HG03039 (cell line): ENCODE data around the gene SMOC2.
"Not testable (repeated sequence)": the region's sequence is repeated elsewhere in the genome, so short reads cannot be mapped to it uniquely, and the experiment has no call there.

Source experiments
- ATAC-seq: cut with Tn5 transposase; IDR thresholded peaks from one replicate; pipeline ENCODE4 v1.9.1; 2021; ENCODE audit warnings: mild to moderate bottlenecking, moderate library complexity; ENCODE audit not compliant: unreplicated experiment

SMOC2 gene

DNA sequence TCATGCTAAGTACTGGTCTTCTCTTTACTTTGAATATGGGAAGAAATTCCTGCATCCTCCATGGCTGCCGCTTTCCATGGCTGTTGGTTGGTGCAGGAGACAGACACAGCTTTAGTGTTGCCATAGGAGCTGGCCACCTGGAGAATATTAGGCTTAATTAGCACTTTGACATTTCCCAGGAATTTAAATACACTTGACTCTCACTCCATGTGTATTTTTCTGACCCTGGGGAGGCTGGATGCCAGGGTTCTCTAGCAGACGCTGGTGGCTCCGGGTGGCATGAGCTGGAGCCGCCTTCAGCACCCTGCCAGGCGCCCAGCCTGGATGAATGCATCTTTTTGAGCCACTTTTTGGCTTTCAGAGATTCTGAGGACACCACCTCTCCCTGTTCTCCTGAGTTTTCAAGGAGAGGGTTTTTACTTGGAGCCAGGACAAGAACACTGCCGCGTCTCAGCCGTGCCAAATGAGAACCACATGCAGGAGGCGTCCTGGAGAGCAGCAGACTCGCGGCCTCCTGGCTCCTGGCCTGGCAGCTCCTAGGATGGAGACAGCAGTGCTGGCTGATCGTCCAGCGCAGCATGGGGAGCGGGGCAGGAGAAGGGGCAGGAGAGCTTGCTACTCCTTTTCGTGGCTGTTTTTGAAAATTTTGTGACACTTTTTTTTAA, 258.8 kb downstream of the SMOC2 start:
- ATAC-seq, result no peak

DNA sequence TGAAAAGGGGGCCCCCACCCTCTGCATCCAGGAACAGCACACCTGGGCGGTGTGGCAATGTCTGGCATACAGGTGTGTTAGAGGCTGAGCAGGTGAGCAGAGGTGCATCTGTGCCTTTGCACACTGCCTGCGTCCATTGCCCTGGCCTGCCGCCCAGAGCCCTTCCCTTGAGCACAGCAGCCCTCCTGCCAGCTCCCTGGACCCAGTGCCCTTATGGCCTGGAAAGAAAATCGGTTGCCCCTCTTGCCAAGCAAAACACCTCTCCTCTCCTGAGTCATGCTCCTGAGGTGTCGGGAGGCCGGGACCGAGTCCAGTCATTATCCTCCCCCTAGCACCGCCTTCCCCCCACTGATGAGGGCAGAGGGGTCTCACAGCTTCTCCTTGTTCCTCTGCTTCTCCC, 259.9 kb downstream of the SMOC2 start:
- no peak for ATAC-seq

DNA sequence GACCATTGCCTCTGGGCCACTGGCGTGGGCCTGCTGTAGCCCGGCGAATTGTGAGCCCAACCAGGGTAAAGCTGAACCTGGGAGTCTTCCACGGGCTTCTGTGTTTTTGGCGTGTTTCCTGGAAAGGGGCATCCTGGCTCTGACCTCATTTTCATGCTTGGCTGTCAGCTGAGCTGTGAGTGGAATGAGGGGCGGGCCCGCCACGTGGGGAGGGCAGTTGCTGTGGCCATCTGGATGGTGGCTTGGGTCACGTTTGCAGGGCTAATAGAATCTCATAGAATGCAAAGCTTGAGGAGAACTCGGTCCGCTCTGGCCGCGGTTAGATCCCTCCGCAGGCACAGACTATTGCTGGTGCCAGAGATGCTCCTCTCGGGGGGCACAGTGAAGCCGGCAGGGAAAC, 263.0 kb downstream of the SMOC2 start:
- no peak for ATAC-seq

DNA sequence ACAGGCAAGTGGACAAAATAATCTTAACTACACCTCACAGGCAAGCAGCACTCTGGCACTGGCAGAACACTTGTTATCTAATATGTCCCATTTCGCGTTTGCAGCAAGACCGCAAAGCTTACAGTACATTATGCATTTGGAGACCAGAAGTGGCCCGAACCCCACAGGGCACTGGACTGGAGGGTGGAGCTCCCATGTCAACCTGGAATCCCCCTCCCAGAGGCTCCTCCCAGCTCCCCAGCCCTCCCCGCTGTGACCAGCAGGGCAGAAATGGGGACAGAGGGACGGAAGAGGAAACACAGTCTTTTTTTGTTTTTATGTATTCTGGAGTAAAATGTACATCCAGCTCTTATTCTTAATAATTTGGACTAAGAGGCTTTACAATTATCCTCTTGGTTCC, 263.7 kb downstream of the SMOC2 start:
- no peak for ATAC-seq

DNA sequence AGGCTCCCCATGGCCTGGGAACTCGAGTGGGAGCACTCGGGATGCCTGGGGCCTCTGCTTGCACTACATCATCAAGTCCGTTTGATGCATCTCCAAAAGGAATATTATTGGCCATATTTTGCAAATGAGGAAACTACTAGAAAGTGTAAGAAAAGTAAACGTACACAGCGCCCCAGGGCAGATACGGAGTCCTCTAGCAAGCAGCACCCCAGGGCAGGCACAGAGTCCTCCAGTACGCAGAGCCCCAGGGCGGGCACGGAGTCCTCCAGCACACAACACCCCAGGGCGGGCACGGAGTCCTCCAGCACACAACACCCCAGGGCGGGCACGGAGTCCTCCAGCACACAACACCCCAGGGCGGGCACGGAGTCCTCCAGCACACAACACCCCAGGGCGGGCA, 264.3 kb downstream of the SMOC2 start:
- not testable (repeated sequence) for ATAC-seq

DNA sequence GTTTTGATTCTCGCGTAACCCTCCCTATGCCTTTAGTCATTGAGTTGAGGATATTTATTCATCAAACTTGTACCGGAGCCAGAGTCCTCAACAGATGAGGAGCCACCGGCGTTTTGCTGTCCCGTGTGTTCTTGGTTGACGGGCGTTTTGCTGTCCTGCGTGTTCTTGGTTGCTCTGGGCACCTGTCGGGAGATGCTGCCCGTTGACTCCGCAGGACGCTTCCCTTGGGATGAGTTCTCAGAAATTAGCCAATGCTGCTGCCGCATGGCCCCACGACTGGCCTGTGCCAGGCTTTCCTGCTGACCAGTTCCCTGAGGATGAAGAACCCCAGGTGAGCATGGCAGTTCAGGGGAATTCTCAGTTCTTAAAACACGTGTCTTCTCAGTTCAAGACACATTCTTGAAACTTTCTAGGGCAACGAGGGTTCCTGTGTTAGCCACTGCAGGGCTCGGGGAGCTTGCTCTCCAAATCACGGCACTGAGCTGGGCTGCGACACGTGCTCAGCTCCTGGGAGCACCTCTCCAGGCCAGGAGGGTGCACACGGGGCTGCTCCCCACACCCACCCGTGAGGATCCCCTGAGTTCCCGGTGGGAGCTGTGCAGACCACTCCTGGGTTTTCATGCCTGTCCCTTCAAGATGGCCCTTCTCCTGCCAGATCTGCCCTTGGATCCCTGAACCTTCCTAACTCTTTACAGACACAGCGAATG, 265.6 kb downstream of the SMOC2 start:
- ATAC-seq, result no peak

DNA sequence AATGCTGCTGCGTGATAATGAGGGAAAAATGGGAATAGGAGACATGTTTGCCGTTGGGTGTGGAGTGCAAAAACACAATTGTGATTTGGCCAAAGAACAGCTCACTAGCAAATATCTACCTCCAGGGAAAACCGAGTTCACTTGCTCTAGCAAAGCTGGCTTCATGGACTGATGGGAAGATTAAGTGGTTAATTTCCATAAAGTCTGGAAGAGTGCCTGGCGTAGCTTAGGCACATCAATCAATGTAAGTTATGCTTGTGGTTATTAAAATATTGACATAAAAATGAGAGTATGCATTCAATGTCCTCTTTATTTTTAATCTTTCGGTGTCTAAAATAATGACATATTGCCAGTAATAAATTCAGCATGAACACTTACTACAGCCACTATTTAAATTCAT, 267.5 kb downstream of the SMOC2 start:
- ATAC-seq, result no peak

DNA sequence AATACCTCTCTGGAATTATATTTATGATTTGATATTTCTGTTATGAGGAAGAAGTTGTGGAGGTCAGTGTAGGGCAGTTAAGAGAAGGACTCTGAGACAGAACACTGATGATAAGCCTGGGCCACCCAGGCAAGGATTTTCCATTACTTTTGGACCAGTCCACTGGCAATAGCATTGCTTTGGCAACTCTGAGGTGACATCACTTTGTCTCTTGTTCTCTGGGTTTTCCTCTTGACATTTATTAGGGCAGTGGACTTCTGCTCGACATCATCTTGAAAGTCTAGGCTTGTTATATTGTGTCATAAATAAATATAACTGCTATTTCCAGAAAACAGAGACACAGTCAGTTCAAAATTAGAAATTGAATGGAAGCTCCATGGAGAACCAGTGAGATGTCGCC, 268.0 kb downstream of the SMOC2 start:
- ATAC-seq, result no peak

DNA sequence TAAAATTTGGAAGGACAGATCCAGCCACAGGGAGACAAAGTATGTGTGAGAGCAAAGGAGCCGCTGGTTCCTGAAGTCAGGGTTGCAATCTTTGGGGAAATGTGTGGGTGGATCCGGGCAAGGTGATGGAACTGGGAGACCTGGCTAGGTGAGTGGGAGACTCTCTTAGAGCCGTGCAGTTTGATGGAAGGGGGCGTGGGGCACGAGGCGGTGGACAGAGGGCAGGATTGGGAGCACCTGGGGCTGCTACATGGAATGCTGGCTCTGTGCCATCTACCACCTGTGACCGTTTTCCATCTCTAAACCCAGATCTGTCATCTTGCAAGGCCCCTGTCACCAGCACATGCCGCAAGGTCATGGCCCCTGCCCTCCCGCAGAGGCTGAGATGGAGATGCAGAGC, 268.4 kb downstream of the SMOC2 start:
- no peak for ATAC-seq

DNA sequence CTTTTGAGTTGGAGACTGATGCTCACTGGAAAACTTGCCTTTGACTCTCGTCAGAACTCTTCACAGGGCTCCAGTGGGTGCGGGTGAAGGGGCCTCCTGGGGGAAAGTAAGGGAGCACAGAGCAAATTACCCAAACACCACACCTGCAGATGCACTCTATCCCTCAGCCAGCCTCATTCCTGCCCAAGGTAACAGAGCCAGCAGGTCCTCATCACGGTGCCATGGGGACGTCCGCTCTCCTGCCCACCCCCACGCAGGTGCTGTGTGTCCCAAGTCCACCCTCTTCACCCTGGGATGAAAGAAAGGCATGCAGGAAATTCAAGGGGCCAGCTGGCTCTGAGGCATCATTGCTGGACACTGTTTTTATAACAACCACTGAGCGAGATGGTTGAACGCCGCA, 269.0 kb downstream of the SMOC2 start:
- ATAC-seq, result no peak

DNA sequence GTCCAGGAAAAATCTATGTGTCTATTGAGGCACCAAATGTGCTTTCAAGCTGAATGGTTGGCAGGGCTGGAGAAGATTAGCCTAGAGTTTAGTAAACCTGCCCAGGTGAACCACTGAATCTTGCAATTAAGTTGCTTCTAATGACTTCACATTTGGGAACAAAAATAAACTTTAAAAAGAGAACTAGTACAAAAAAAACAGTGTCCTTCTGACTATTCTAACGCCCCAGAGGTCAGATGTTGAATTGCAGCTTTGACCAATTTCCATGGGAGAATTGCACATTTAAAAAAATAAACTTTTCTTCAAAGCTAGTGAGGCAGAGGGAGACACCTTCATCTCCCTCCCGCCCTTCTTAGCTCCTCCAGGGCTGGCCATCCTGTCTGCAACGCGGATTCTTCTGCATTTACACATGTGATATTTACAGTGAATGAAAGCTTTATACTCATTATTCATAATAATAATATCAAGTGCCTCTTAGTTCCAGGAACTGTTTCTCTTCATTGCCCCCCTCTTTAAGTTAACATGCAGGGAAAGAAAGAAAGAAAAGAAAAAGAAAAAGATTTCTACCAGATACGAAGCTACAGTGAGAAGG, 270.2 kb downstream of the SMOC2 start:
- no peak for ATAC-seq

DNA sequence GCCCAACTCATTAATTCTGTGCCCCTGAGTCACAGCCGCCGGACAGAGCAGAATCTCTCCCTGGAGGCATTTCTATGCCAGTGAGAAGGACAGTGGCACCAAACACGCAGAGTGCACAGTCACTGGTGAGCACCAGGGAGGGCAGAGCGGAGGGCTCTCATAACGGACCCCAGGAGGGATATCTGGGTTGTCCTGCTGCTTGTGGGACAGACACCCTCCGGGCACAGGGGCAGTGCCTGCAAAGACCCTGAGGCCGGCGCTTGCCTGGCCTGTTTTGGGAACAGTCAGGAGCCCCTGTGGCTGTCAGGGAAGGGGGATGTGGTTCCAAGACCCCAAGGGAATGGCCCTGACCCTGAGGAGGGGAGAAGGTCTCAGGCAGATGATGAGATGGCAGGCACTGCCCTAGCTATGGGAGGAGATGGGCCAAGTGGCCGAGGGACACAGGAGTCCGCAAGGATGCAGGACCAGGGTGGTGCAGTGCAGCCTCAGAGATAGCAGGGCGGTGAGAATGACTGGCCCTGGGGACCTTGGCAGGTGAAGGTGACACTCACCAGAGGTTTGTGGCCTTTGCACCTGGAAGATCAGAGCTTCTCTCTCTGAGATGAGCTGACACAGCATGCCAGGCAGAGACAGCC, 270.8 kb downstream of the SMOC2 start:
- ATAC-seq, result no peak

DNA sequence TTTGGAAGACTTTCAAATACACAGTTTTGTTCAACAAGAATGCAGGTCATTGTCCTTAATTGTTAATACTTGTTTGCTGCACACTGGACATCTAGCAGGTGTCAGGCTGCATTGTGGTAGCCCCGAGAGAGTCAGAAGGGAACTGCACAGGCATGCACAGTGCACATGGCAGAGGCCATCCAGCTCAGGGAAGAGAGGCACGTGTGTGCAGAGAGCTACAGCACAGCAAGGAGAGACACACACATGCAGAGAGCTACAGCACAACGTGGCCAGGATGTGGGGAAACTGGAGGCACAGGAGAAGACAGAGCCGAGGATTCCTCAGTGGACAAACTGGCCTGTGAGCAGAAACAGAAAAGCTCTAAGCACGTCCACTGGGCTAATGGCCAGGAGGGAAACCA, 272.0 kb downstream of the SMOC2 start:
- ATAC-seq, result no peak

DNA sequence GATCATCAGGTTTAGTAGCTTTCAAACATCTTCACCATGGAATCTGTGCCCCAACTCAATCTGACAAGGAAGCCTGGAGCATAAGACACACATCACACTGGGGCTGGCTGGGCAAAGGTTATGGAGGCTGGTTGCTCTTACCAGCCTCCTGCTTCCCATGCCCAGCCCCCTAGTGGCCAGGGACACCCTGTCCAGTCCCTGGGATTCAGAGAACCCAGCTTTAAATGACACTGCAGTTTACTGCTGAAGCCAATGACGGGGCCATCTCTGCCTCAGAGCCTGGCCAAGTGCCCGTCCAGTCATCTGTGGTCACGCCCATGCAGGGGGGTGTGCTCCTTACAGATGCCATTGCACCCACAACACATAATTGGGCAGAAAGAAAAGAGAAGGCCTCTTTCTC, 272.9 kb downstream of the SMOC2 start:
- ATAC-seq, result no peak

DNA sequence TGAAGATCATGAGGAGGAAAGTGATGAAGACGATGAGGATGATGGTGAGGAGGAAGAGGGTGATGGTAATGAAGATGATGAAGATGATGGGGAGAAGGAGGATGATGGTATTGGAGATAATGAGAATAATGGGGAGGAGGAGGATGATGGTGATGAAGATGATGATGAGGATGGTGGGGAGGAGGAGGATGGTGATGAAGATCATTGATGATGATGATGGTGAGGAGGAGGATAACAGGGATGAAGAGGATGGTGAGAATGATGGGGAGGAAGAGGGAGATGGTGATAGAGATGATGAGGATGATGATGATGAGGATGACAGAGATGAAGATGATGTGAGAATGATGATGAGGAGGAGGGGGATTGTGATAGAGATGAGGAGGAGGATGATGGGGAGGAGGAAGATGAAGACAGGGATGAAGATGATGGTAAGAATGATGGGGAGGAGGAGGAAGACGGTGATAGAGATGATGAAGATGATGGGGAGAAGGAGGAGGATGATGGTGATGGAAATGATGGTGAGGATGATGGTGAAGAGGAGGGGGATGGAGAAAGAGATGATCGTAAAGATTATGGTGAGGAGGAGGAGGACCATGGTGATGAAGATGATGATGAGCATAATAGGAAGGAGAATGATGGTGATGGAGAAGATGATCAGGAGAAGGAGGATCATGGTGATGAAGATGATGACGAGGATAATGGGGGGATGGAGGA, 273.7 kb downstream of the SMOC2 start:
- ATAC-seq, result no peak

DNA sequence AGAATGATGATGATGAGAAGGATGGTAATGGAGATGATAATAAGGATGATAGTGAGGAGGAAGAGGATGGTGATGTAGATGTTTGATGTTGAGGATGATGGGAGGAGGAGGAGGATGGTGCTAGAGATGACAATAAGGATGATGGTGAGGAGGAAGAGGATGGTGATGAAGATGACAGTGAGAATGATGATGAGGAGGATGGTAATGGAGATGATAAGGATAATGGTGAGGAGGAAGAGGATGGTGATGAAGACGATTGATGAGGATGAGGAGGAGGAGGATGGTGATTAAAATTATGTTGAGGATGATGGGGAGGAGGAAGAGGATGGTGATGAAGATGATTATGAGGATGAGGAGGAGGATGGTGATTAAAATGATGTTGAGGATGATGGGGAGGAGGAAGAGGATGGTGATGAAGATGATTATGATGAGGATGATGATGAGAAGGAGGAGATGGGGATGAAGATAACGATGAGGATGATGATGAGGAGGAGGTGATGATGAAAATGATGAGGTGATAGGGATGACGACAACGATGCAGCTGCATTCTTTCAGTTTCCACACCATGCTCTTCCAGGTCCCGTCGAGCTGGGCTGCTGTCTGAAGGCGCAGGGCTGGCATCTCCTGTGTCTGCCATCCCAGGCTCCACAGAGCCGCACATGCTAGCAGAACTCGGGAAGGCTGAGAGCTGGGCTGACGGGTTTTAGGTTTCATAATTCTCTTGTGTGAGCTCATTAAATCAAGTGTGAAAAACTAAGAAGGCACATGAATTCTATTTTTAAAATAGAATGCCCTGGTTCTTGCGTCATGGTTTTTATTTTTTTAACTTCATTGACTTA, 274.9 kb downstream of the SMOC2 start:
- no peak for ATAC-seq

DNA sequence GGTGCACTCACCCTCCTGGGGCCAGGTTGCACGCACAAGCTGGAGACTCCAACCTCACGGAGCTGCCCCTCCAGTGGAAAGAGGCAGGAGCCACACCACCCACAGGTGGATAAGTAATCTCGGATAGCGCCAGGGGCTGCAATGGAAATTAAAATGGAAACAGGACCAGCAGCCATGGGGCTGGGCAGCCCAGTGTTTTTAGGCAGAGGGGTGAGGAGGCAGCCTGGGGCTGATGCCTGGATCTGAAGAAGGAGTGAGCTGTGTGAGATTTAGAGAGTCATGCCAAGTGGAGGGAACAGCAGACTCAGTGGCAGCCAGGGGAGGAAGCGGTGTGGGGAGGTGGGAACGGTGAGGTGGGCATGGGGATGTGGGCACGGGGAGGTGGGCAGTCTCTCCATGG, 275.6 kb downstream of the SMOC2 start:
- ATAC-seq, result no peak

DNA sequence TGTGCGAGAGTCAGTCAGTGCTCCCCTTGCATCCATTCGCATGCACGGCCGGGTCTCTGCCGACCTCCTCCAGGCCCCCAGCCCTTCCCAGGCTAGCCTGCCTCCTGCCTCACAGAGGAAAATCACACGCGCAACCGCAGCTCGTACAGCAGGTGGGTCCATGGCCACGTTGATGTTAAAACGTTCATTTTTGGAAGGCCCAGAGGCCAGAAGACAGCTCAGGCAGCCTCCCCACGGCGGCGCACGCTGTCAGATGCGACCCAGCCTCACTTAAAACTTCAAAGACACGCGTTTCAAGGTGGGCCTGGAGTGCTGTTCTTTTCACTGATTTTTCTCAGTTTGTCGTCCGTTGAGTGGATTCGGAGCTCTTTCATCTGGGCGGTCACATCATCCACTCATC, 276.5 kb downstream of the SMOC2 start:
- ATAC-seq, result no peak
